Transverse colon (tissue), 4 donors: ENCODE measurements around the gene NBPF1. TPM values are rescaled to one million over a fixed set of nuclear protein-coding genes. Genes with fewer than 3 reads are reported as not detected.

Experiments used
- DNase-seq: peaks from one replicate; pipeline ENCODE4 v3.0.0-alpha.2; 2019
- H3K27ac ChIP-seq, 4 donors: fragments of 200-600 bp; sonication (generic); 2 replicates each; pipeline ENCODE4 v1.5.1; 2016 to 2018; ENCODE audit warnings: inconsistent platforms in 4 of 4
- H3K27me3 ChIP-seq: fragments of 200-600 bp; sonication (generic); 2 replicates; pipeline ENCODE4 v1.5.1; 2017; ENCODE audit warnings: inconsistent platforms
- H3K36me3 ChIP-seq, 4 donors: fragments of 200-600 bp; sonication (generic); 2 replicates each; pipeline ENCODE4 v1.5.1; 2017 to 2019; ENCODE audit warnings: inconsistent platforms in 4 of 4
- H3K4me1 ChIP-seq, 4 donors: fragments of 200-600 bp; sonication (generic); 2 replicates each; pipeline ENCODE4 v1.5.1; 2017 to 2020; ENCODE audit warnings: inconsistent platforms in 4 of 4
- H3K4me3 ChIP-seq, 4 donors: fragments of 200-600 bp; sonication (generic); 1 replicate in 1 of 4; 2 replicates in 3 of 4; pipeline versions ENCODE4 v1.5.1 to v1.6.1; 2017 to 2019; ENCODE audit warnings: inconsistent platforms in 4 of 4
- H3K9me3 ChIP-seq, 2 donors: fragments of 200-600 bp; sonication (generic); 2 replicates each; pipeline ENCODE4 v1.5.1; 2017 to 2019; ENCODE audit warnings: inconsistent platforms in 2 of 2
- CTCF ChIP-seq, 5 experiments: fragments of 200-600 bp in 3 of 5; fragments of 450-650 bp in 2 of 5; sonication (generic) in 3 of 5; IDR thresholded peaks; 1 replicate in 2 of 5; 2 replicates in 3 of 5; pipeline ENCODE4 v1.5.1; 2016 to 2017; ENCODE audit warnings: antibody characterized with exemption in 5 of 5, inconsistent platforms in 3 of 5, mild to moderate bottlenecking in 2 of 5, moderate library complexity in 1 of 5
- EP300 ChIP-seq: sonication (generic); formaldehyde crosslinking; IDR thresholded peaks from one replicate; pipeline ENCODE4 v1.6.1; 2017; ENCODE audit warnings: antibody characterized with exemption, low read depth
- POLR2A ChIP-seq: fragments of 450-650 bp; IDR thresholded peaks from one replicate; pipeline ENCODE4 v1.6.1; 2016; ENCODE audit warnings: antibody characterized with exemption, mild to moderate bottlenecking, moderate library complexity
- POLR2AphosphoS5 ChIP-seq, 3 donors: sonication (generic); formaldehyde crosslinking; IDR thresholded peaks; one replicate each; pipeline ENCODE4 v1.6.1; 2016; ENCODE audit warnings: antibody characterized with exemption in 3 of 3
- WGBS, 2 donors: methylation state at CpG; one replicate each; pipeline ENCODE4 v1.1.5; 2018; ENCODE audit warnings: low coverage in 1 of 2; 5-methylcytosine and 5-hydroxymethylcytosine counted together
- in situ Hi-C, 4 donors: fragments of 200-750 bp; cut with MboI; loops; one replicate each; pipeline versions ENCODE4 v1.15.0 to v1.15.1; 2017; ENCODE audit warnings: low sequenced_read_pairs in 3 of 4, low pct_ligation_motif_present in 1 of 4, low pct_unique_long_range_greater_than_20kb in 1 of 4
- intact Hi-C: fragments of 100-400 bp; cut with DNase I; formaldehyde crosslinking; loops from one replicate; pipeline ENCODE4 v1.15.1; 2023; ENCODE audit warnings: low total_unique reads
- total RNA-seq, 4 donors: library from RNA; depleted of rRNA; stranded (reverse); fragments of >200 nt; gene quantifications; one replicate each; pipeline ENCODE4 v1.1.0, GENCODE V29; 2016

The NBPF1 gene
- total RNA-seq, 4 donors from 2014 or later = 70.1 to 178 (median 148) TPM

GRCh38 chr1:16618719-16619118 is 5.4 kb upstream of the NBPF1 start:
- in situ Hi-C loops (loop anchor here in 2 of 4 donors (10.0 kb wide), 1 partner anchor 326 kb away; no protein-coding TSS in a partner anchor), intact Hi-C loops (no loop called here)
- peak; percentile 33 for DNase-seq
- Histone ChIP-seq H3K4me1 (peaks cover 3 to 15% (median 9%) of the 10 kb centered on the region in 4 donors), H3K27me3 (no peaks in the 10 kb centered on the region), H3K36me3 (peaks cover 0 to 7% (median 3%) of the 10 kb centered on the region in 4 donors), H3K27ac (no peak overlapping the region), H3K4me3 (no peak overlapping the region), H3K9me3 (no peaks in the 10 kb centered on the region)
- no peak for TF ChIP-seq CTCF (IDR thresholded peaks at IDR 0.05)
- no peak for TF ChIP-seq POLR2AphosphoS5 (IDR thresholded peaks at IDR 0.05)
- no peak for TF ChIP-seq EP300
- no peak for TF ChIP-seq POLR2A
- WGBS, 2 donors = 82 to 86% methylated on average over 15 of the region's 15 CpGs

GRCh38 chr1:16617778-16618580 is 4.6 kb upstream of the NBPF1 start:
- peaks cover 0 to 7% (median 3%) of the 10 kb centered on the region in 4 donors for H3K36me3 ChIP-seq
- in situ Hi-C loops = loop anchor here in 2 of 4 donors (10.0 kb wide), 1 partner anchor 327 kb away; no protein-coding TSS in a partner anchor

GRCh38 chr1:16617114-16617631 is 3.8 kb upstream of the NBPF1 start:
- intact Hi-C loops (no loop called here), in situ Hi-C loops (loop anchor here in 2 of 4 donors (10.0 kb wide), 1 partner anchor 328 kb away; no protein-coding TSS in a partner anchor)
- Histone ChIP-seq H3K27ac (no peak overlapping the region), H3K4me3 (no peak overlapping the region), H3K27me3 (no peaks in the 10 kb centered on the region), H3K4me1 (peaks cover 7 to 18% (median 15%) of the 10 kb centered on the region in 4 donors), H3K36me3 (peaks cover 0 to 7% (median 0%) of the 10 kb centered on the region in 4 donors), H3K9me3 (no peaks in the 10 kb centered on the region)
- WGBS, 2 donors = 84 to 88% methylated on average over 20 of the region's 20 CpGs
- no peak for DNase-seq
- TF ChIP-seq POLR2A = no peak
- no peak for TF ChIP-seq EP300
- TF ChIP-seq POLR2AphosphoS5 (IDR thresholded peaks at IDR 0.05) = no peak
- no peak for TF ChIP-seq CTCF (IDR thresholded peaks at IDR 0.05)

More at GRCh38 chr1:16617778-16618580, 4.6 kb upstream of the NBPF1 start:
- Histone ChIP-seq H3K27me3 (no peaks in the 10 kb centered on the region), H3K4me3 (no peak overlapping the region), H3K4me1 (peaks cover 5 to 11% (median 8%) of the 10 kb centered on the region in 4 donors), H3K27ac (no peak overlapping the region), H3K9me3 (no peaks in the 10 kb centered on the region)
- intact Hi-C loops = no loop called here
- DNase-seq = no peak
- WGBS, 2 donors = 69 to 79% methylated on average over 7 of the region's 7 CpGs
- TF ChIP-seq POLR2A = no peak
- TF ChIP-seq POLR2AphosphoS5 (IDR thresholded peaks at IDR 0.05) = no peak
- no peak for TF ChIP-seq EP300
- no peak for TF ChIP-seq CTCF (IDR thresholded peaks at IDR 0.05)
